ENCODE data around the gene SARS2.

Gene SARS2

DNA sequence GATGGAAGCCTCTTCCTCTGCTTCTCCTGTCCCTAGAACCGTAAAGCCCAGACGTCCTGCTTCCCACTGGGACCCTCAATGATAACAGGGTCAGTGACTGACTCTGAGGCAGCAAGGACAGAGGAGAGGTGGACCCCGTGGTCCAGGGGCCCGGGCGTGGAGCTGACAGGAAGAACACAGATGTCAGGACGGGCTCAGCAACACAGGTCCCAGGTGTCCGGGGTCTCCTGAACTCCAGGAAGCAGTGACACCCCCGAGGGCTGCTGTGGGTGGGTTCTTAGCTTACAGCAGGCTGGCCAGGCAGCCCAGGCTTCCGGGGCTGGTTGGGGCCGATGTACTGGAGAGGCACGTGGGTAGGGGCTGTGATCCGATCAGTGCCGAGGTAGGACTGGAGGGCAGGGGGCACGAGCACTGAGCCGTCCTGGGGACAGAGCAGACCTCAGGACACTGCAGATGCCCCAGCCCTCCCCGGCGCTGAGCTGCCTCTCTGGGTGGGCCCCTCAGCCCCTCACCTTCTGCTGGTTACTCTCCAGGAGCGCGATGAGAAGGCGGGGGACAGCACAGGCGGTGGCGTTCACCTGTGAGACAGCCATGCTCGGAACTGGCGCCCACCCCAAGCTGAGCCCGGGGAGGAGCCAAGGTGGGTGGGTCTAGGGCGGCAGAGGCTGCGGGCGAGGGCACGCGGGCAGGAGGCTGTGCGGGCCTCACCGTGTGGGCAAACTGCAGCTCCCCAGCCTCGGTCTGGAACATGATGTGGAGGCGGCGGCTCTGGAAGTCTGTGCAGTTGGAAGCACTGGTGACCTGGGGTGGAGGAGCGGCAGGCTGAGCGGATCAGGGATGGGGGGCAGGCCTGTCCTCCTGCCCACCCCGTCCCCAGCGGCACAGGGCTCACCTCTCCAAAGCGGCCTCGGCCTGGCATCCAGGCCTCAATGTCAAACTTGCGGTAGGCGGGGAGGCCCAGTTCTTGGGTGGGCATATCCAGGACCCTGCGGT, 14.9 kb downstream of the SARS2 start:
- DNase-seq = no peak

DNA sequence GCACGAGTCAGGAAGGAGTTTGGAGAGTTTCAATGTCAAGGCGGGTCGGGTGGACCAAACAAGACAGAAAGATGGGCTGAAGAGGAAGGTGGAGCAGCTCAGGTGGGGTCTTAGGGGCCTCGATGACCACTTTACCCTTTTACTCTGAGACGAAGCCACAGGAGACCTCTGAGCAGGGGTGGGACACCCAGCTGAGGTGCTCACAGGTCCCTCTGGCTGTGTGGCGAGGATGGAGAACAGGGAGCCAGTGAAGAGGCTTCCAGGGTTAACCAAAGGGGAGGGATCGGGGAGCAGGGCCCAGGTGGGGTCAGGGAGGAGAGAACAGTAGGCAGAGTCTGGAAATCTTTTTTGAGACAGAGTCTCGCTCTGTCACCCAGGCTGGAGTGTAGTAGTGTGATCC, 16.6 kb downstream of the SARS2 start:
- DNase-seq = no peak

DNA sequence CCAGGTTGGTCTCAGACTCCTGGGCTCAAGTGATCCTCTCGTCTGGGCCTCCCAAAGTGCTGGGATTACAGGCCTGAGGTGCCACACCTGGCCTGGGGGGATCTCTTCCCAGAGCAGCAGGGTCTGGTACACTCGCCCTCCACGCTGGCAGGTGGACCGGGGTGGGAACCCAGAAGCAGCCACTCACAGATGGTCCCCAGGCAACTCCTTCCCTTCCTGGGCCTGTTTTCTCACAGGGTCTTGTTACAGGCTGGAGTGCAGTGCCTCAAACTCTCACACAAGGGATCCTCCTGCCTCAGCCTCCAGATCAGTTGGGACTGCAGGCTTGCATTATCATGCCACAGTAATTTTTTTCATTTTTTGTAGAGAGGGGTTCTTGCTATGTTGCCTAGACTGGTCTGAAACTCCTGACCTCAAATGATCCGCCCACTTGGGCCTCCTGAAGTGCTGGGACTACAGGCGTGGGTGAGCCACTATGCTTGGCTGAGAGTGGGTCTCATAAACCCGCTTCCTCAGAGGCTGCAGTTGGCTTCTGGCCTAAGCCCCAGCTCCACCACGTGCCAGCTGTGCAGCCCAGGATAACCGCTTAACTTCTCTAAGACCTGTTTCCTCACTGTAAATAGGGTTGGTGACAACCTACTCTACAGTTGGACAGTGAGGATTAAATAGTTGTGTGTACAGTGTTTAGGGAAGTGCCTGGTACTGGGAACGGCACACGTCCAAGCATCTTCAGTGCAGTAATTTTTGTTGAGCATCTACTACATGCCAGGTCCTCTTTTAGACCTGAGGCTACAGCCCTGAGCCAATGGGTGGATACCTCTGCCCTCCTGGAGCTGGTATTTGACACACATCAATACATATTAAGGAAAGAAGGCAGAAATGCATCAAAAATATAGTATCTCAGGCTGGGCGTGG, 17.7 kb downstream of the SARS2 start:
- DNase-seq = no peak

- DNase-seq = no peak
Observed at GRCh38 chr19:38911388-38912001, 19.1 kb downstream of the SARS2 start.

- no peak for DNase-seq
Observed at GRCh38 chr19:38910488-38910887, 20.1 kb downstream of the SARS2 start.

DNA sequence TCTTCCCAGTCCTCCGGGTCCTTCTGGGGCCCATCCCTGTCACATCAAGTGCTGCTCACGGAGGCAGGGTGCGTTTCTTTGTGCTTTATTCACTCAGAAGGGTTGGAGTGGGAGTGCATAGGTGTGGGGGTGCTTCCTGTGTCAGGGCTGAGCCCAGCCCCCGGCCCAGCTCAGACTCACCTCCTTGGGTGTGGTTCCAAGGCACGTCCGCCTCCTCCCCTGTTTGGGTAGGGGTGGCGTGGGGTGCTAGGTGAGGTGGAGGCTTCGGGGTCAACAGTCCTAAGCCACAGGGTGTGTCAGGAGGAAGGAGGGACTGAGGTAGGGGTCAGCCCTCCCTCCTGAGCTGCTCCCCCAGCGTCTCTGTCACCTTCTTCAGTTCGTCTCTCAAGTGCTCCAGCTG, 21.7 kb downstream of the SARS2 start:
- no peak for DNase-seq

- no peak for DNase-seq
Observed at GRCh38 chr19:38907670-38908069, 22.9 kb downstream of the SARS2 start.

DNA sequence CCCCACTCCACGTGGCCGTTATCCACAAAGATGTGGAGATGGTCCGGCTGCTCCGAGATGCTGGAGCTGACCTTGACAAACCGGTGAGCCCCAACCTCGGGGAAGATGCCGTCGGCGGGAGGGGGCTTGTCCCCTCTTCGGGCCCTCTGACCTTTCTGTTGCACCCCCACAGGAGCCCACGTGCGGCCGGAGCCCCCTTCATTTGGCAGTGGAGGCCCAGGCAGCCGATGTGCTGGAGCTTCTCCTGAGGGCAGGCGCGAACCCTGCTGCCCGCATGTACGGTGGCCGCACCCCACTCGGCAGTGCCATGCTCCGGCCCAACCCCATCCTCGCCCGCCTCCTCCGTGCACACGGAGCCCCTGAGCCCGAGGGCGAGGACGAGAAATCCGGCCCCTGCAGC, 23.3 kb downstream of the SARS2 start:
- DNase-seq = no peak

- no peak for DNase-seq
Observed at GRCh38 chr19:38905620-38906019, 24.9 kb downstream of the SARS2 start.

GRCh38 chr19:38904581-38905539, 25.7 kb downstream of the SARS2 start:
- no peak for DNase-seq

GRCh38 chr19:38901683-38902082, 28.9 kb downstream of the SARS2 start:
- DNase-seq = no peak

DNA sequence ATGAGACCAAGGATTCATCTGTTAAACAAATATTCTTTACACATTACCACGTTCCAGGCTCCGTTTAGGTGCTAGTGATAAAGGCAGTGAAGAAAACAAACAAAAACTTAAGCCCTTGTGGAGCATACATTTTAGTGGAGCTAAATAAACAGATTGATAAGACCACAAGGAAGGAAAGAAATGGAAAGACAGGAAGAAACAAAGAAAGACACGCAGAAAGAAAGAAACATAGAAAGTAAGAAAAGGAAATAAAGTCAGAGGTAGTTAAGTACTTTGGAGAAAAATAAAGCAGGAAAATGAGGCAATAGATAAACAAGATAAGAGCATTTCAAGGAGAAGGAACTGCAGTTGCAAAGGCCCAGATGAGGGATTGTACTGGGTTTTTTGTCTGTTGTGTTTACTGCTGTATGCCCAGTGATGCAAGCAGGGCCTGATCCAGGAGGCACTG, 29.8 kb downstream of the SARS2 start:
- DNase-seq = no peak

GRCh38 chr19:38900202-38900629, 30.3 kb downstream of the SARS2 start:
- DNase-seq = no peak

DNA sequence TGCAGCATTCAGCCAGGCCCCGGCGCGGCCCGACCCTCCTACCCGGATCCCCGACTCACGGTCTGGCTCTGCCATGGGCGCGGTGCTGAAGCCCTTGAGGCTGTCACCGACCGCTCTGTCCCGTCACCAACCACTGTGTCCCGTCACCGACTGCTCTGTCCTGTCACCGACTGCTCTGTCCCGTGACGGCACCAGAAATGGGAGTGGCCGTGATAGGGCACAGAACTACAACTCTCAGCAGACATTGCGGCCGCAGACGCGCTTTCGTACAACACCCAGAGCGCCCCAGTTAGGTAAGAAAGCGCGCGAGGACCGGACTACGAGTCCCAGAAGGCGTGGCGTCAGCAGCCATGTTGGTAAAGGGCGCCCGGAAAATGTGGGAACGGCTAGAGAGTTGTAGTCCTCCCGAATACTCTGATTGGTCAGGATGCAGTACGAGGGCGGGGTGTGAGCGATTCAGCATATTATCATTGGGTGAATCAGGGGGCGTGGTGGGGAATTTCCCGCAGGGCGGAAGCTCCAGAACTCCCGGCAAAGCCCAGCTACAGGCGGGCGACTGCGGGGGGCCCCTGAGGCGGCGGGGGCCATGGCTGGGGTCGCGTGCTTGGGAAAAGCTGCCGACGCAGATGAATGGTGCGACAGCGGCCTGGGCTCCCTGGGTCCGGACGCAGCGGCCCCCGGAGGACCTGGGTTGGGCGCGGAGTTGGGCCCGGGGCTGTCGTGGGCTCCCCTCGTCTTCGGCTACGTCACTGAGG, 30.9 kb downstream of the SARS2 start, which contains the start of the genes NFKBIB and SIRT2:
Gene NFKBIB (plus strand): TSS at position 523 of the 755 bp plus-strand sequence. CDS start 64 bp downstream, at position 587.
Gene SIRT2 (minus strand): TSS at position 172 of the 755 bp plus-strand sequence. CDS start 97 bp downstream, at position 75.
- peak; percentile 98 for DNase-seq

GRCh38 chr19:38898788-38899446, 31.6 kb downstream of the SARS2 start:
- DNase-seq = no peak

- no peak for DNase-seq
Observed at GRCh38 chr19:38894968-38895367, 35.6 kb downstream of the SARS2 start.

GRCh38 chr19:38893341-38893771, 37.2 kb downstream of the SARS2 start:
- no peak for DNase-seq

DNA sequence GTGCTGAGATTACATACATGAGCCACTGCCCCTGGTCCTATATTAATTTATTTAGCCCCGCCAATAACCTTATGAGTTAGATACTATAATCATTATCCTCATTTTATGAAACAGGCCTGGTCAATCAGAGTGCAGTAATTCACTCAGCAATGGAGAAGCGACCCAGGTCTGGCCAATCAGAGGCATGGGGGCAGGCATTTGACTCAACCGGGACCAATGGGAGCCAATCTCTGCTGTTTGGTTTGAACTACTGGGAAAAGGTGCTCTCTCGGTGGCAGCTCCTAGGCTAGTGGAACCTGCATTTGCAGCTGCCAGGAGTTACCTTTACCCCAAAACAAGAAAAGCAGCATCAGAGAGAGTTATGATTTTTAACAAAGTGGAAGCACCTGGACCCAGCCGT, 37.7 kb downstream of the SARS2 start:
- no peak for DNase-seq

DNA sequence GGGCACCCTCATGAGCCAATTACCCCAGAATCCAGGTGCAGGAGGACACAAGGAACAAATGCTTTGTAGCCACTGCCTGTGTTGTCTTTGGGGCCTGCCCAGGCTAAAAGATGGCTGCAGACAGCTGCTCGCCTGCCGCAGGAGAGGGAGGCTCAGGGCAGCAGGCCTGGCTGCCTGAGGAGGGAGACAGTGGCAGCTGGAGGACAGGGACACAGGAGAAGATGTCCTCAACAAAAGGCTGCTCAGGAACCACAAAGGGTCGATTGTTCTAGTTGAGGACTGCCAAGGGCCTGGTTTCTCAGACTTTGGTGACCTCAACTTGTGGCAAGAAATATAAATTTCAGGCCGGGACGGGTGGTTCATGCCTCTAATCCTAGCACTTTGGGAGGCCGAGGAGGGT, 38.8 kb downstream of the SARS2 start:
- no peak for DNase-seq

DNA sequence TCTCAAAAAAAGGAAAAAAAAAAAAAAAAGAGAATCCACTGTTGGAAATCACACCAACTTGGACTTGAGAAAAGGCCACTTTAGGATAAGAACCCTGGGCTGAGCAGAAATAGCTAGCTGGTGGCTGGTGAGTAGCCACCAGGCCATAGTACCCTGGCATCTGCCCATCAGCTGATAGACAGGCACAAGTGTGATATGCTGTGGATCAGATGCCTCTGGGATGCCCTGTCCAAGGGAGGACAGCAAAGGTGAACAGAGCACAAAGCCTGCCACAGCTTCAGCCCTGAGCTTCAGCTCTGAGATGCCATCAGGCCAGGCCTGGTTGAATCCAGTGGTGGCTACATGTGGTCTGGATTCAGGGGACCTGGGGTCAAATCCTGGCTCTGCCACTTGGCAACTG, 39.9 kb downstream of the SARS2 start:
- DNase-seq = no peak
